Measurements from ENCODE around the gene GPI. TPM values are rescaled to one million over a fixed set of nuclear protein-coding genes. Genes with fewer than 3 reads are reported as not detected.

Gene GPI
- total RNA-seq, 4 donors from 2014 or later: 86.6 to 324 (median 222) TPM

- Histone ChIP-seq H3K9me3 (no peaks in the 10 kb centered on the region), H3K4me1 (peaks cover 0 to 58% (median 13%) of the 10 kb centered on the region in 3 donors), H3K27ac (no peak overlapping the region), H3K4me3 (no peak overlapping the region), H3K36me3 (peaks cover 0 to 87% of the 10 kb centered on the region in 2 donors), H3K27me3 (no peaks in the 10 kb centered on the region)
- TF ChIP-seq POLR2AphosphoS5 (IDR thresholded peaks at IDR 0.05) (no peak), POLR2A (IDR thresholded peaks at IDR 0.05) (no peak), CTCF (IDR thresholded peaks at IDR 0.05) (no peak), EP300 (IDR thresholded peaks at IDR 0.05) (no peak)
- ATAC-seq: no peak
- 80% methylated on average over 1 of the region's 8 CpGs; no CpG with 5 or more reads in 1 of the 2 donors for WGBS, 2 donors (ENCODE audit: low coverage in 1 of 2)
Measured at GRCh38 chr19:34370117-34370516, 5.1 kb downstream of the GPI start.

- Histone ChIP-seq H3K36me3 (peaks cover 0 to 95% of the 10 kb centered on the region in 2 donors), H3K4me1 (peaks cover 0 to 53% (median 11%) of the 10 kb centered on the region in 3 donors), H3K9me3 (no peaks in the 10 kb centered on the region), H3K27me3 (no peaks in the 10 kb centered on the region), H3K4me3 (no peak overlapping the region), H3K27ac (no peak overlapping the region)
- TF ChIP-seq EP300 (IDR thresholded peaks at IDR 0.05) (no peak), CTCF (IDR thresholded peaks at IDR 0.05) (no peak), POLR2AphosphoS5 (IDR thresholded peaks at IDR 0.05) (no peak), POLR2A (IDR thresholded peaks at IDR 0.05) (no peak)
- ATAC-seq: no peak
- WGBS, 2 donors (ENCODE audit: low coverage in 1 of 2): 28 to 92% methylated on average over 2 of the region's 4 CpGs
Measured at GRCh38 chr19:34370983-34371382, 6.0 kb downstream of the GPI start.

GRCh38 chr19:34373601-34374288 is 8.7 kb downstream of the GPI start:
- Histone ChIP-seq H3K9me3 (no peaks in the 10 kb centered on the region), H3K36me3 (peaks cover 0 to 99% of the 10 kb centered on the region in 2 donors), H3K27ac (no peak overlapping the region), H3K4me3 (no peak overlapping the region), H3K27me3 (no peaks in the 10 kb centered on the region), H3K4me1 (peaks cover 0 to 26% (median 0%) of the 10 kb centered on the region in 3 donors)
- 93% methylated on average over 7 to 10 of the region's 11 CpGs for WGBS, 2 donors (ENCODE audit: low coverage in 1 of 2)
- TF ChIP-seq POLR2A (IDR thresholded peaks at IDR 0.05) (no peak), EP300 (IDR thresholded peaks at IDR 0.05) (no peak), POLR2AphosphoS5 (IDR thresholded peaks at IDR 0.05) (no peak), CTCF (IDR thresholded peaks at IDR 0.05) (no peak)
- no peak for ATAC-seq

- H3K9me3 ChIP-seq: no peaks in the 10 kb centered on the region
- TF ChIP-seq CTCF (IDR thresholded peaks at IDR 0.05) (no peak), POLR2AphosphoS5 (IDR thresholded peaks at IDR 0.05) (no peak), EP300 (IDR thresholded peaks at IDR 0.05) (no peak), POLR2A (IDR thresholded peaks at IDR 0.05) (no peak)
- H3K4me1 ChIP-seq: peaks cover 0 to 8% (median 0%) of the 10 kb centered on the region in 3 donors
- 88% methylated on average over 7 of the region's 8 CpGs; no CpG with 5 or more reads in 1 of the 2 donors for WGBS, 2 donors (ENCODE audit: low coverage in 1 of 2)
- no peak overlapping the region for H3K27ac ChIP-seq
- ATAC-seq: no peak
- peaks cover 0 to 99% of the 10 kb centered on the region in 2 donors for H3K36me3 ChIP-seq
- H3K27me3 ChIP-seq: no peaks in the 10 kb centered on the region
- H3K4me3 ChIP-seq: no peak overlapping the region
Measured at GRCh38 chr19:34375598-34375997, 10.6 kb downstream of the GPI start.
